Nephron (organoid): ENCODE measurements around the gene CMA1.

Experiments
- H3K27ac Mint-ChIP-seq, 3 experiments: 2 replicates each; pipeline ENCODE4 v1.8.0; 2020; ENCODE audit warnings: mixed read lengths in 3 of 3, mild to moderate bottlenecking in 2 of 3, moderate library complexity in 1 of 3
- H3K27me3 Mint-ChIP-seq: 2 replicates; pipeline ENCODE4 v1.8.0; 2021; ENCODE audit warnings: low read depth, mild to moderate bottlenecking, moderate library complexity, mixed read lengths
- H3K36me3 Mint-ChIP-seq: 2 replicates; pipeline ENCODE4 v1.8.0; 2020; ENCODE audit warnings: low read depth, mixed read lengths
- H3K4me1 Mint-ChIP-seq: 2 replicates; pipeline ENCODE4 v1.8.0; 2020; ENCODE audit warnings: mixed read lengths
- H3K4me3 Mint-ChIP-seq, 3 experiments: 2 replicates each; pipeline ENCODE4 v1.8.0; 2020; ENCODE audit warnings: mild to moderate bottlenecking in 3 of 3, mixed read lengths in 3 of 3, moderate library complexity in 2 of 3
- H3K9me3 Mint-ChIP-seq: 2 replicates; pipeline ENCODE4 v1.8.0; 2020; ENCODE audit warnings: mixed read lengths
- CTCF ChIP-seq, 3 experiments: fragments of 200-600 bp; sonication (generic); IDR thresholded peaks; one replicate each; pipeline ENCODE4 v1.5.0; 2021; ENCODE audit warnings: antibody characterized with exemption in 3 of 3; ENCODE audit not compliant: unreplicated experiment in 3 of 3

Gene CMA1

DNA sequence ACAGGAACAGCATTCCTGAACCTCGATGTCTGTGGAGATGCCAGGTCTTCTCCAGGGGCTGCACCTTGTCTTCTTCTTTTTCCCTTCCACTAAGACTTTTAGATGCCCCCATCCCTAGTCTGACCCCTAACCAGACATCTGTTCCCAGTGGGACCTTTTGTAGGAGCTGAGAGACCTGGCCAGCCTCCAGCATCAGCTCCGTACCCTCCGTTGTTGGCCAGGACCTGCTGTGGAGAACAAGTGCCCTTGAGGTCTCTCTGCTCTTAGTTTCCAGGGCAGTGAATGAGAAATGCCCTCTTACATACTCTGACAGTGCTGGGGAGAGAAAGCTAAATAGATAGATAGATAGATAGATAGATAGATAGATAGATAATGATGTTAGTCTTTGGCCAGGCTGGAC is 48.7 kb downstream of the CMA1 start:
- Mint-ChIP-seq H3K4me3 (no peak overlapping the region), H3K36me3 (peaks cover 30% of the 10 kb centered on the region), H3K9me3 (peaks cover 11% of the 10 kb centered on the region), H3K4me1 (no peaks in the 10 kb centered on the region), H3K27me3 (no peaks in the 10 kb centered on the region), H3K27ac (no peak overlapping the region)
- no peak for TF ChIP-seq CTCF (IDR thresholded peaks at IDR 0.05; ENCODE audit: unreplicated experiment in 3 of 3)

DNA sequence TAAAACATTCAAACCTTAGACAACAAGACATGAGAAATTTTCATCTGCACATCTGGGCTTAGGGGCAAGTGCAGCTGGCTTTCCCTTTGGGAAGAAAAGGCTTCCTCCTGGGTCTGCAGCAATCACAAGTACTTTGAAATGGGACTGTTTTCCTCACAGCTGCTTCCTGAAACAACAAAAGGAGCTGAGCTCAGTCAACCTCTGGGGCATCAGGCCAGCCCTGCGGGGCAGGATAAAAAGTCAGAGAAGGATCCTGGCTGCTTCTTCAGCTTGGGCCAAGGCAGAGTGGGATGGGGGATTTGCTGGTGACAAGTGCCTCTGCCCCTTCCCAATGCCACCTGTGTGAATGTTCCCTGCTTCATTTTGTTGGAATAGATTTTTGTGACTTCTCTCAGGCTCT is 49.3 kb downstream of the CMA1 start:
- H3K27me3 Mint-ChIP-seq, result no peaks in the 10 kb centered on the region
- no peaks in the 10 kb centered on the region for H3K4me1 Mint-ChIP-seq
- no peak overlapping the region for H3K27ac Mint-ChIP-seq
- H3K9me3 Mint-ChIP-seq, result peaks cover 17% of the 10 kb centered on the region
- no peak for TF ChIP-seq CTCF (IDR thresholded peaks at IDR 0.05; ENCODE audit: unreplicated experiment in 3 of 3)
- no peak overlapping the region for H3K4me3 Mint-ChIP-seq
- peaks cover 36% of the 10 kb centered on the region for H3K36me3 Mint-ChIP-seq

DNA sequence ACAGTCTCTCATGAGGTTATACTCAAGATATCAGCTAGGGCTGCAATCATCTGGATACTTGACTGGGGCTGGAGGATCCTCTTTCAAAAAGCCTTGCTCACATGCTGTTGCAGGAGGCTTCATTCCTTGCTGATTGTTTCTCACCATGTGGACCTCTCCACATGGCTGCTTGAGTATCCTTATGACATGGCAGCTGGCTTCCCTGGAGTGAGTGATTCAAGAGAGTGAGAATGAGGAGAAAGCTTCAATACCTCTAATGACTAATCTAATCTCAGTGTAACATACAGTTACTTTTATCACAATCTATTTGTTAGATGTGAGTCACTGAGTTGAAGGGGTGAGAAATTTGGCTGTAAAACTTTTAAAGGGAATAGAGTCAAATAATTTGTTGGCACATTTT is 51.1 kb downstream of the CMA1 start:
- H3K4me3 Mint-ChIP-seq, result no peak overlapping the region
- TF ChIP-seq CTCF (IDR thresholded peaks at IDR 0.05; ENCODE audit: unreplicated experiment in 3 of 3), result no peak
- no peaks in the 10 kb centered on the region for H3K4me1 Mint-ChIP-seq
- no peaks in the 10 kb centered on the region for H3K27me3 Mint-ChIP-seq
- H3K36me3 Mint-ChIP-seq, result peaks cover 49% of the 10 kb centered on the region
- no peak overlapping the region for H3K27ac Mint-ChIP-seq
- peaks cover 26% of the 10 kb centered on the region for H3K9me3 Mint-ChIP-seq
